ENCODE results near the gene C6orf47. TPM values are rescaled to one million over a fixed set of nuclear protein-coding genes. Genes with fewer than 3 reads are reported as not detected.

C6orf47 gene
- total RNA-seq, 1 experiment from 2014 or later = 15.9 TPM

GRCh38 chr6:31636698-31637596 lies 23.6 kb downstream of the C6orf47 start:
- DNase-seq (ENCODE audit: low spot score) = no peak

- no peak for DNase-seq (ENCODE audit: low spot score)
Measured at GRCh38 chr6:31634969-31635575, 25.5 kb downstream of the C6orf47 start.

GRCh38 chr6:31634131-31634530 lies 26.4 kb downstream of the C6orf47 start:
- DNase-seq (ENCODE audit: low spot score) = no peak

- DNase-seq (ENCODE audit: low spot score) = no peak
Measured at GRCh38 chr6:31633447-31633846, 27.1 kb downstream of the C6orf47 start.

GRCh38 chr6:31632279-31632946 lies 28.2 kb downstream of the C6orf47 start:
- no peak for DNase-seq (ENCODE audit: low spot score)

- no peak for DNase-seq (ENCODE audit: low spot score)
Measured at GRCh38 chr6:31631681-31632278, 28.8 kb downstream of the C6orf47 start.

GRCh38 chr6:31631209-31631608 lies 29.4 kb downstream of the C6orf47 start:
- no peak for DNase-seq (ENCODE audit: low spot score)

GRCh38 chr6:31630177-31630934 lies 30.2 kb downstream of the C6orf47 start:
- DNase-seq (ENCODE audit: low spot score) = no peak

GRCh38 chr6:31629014-31629413 lies 31.6 kb downstream of the C6orf47 start:
- DNase-seq (ENCODE audit: low spot score) = no peak

GRCh38 chr6:31627690-31628287 lies 32.8 kb downstream of the C6orf47 start:
- no peak for DNase-seq (ENCODE audit: low spot score)

GRCh38 chr6:31626952-31627351 lies 33.6 kb downstream of the C6orf47 start:
- DNase-seq (ENCODE audit: low spot score) = no peak

- no peak for DNase-seq (ENCODE audit: low spot score)
Measured at GRCh38 chr6:31624070-31624469, 36.5 kb downstream of the C6orf47 start.

- DNase-seq (ENCODE audit: low spot score) = no peak
Measured at GRCh38 chr6:31622684-31623091, 37.9 kb downstream of the C6orf47 start.

- no peak for DNase-seq (ENCODE audit: low spot score)
Measured at GRCh38 chr6:31621991-31622390, 38.6 kb downstream of the C6orf47 start.

- no peak for DNase-seq (ENCODE audit: low spot score)
Measured at GRCh38 chr6:31621320-31621939, 39.1 kb downstream of the C6orf47 start.

- peak; percentile 72 for DNase-seq (ENCODE audit: low spot score)
Measured at GRCh38 chr6:31620586-31621319, 39.8 kb downstream of the C6orf47 start, which contains the start of gene PRRC2A. Gene PRRC2A (plus strand): TSS chr6:31620715. CDS start chr6:31622790, 2,075 bp downstream.

GRCh38 chr6:31619805-31620585 lies 40.6 kb downstream of the C6orf47 start:
- DNase-seq (ENCODE audit: low spot score) = peak; percentile 98

- no peak for DNase-seq (ENCODE audit: low spot score)
Measured at GRCh38 chr6:31617010-31617409, 43.6 kb downstream of the C6orf47 start.

- DNase-seq (ENCODE audit: low spot score) = no peak
Measured at GRCh38 chr6:31615748-31616147, 44.8 kb downstream of the C6orf47 start.

Data from A172 (cell line).